K562 (cell line): ENCODE data around the gene TMEM129. TPM values are rescaled to one million over a fixed set of nuclear protein-coding genes. Genes with fewer than 3 reads are reported as not detected.

ENCODE experiments used
- ATAC-seq: fragments of 200-7000 bp; cut with Tn5 transposase; 3 replicates; pipeline ENCODE4 v1.9.1; 2020; ENCODE audit warnings: moderate library complexity
- BruUV-seq: library from RNA; stranded (reverse); fragments of 400-500 nt; replicated peaks from 2 replicates; lab custom pipeline; 2021; lab: Mats Ljungman, UMichigan
- CTCF ChIA-PET: fragments of 300-600 bp; formaldehyde crosslinking; extraction: SDS; loops from one replicate; lab custom pipeline; 2021; ENCODE audit warnings: low intra/inter-chr PET ratio; lab: Yijun Ruan, JAX
- POLR2A ChIA-PET: fragments of 300-600, 350-650 bp; sonication (Branson Sonifier 250); formaldehyde crosslinking; extraction: SDS; loops from one replicate; lab custom pipeline; 2021; ENCODE audit warnings: antibody characterized with exemption, inconsistent platforms; lab: Yijun Ruan, JAX
- DNase-seq, 4 experiments: peaks; one replicate each; pipeline versions ENCODE4 v3.0.0 to v3.0.0-alpha.2; 2011 to 2018; ENCODE audit warnings: low spot score in 3 of 4, mixed read lengths in 3 of 4; ENCODE audit errors: extremely low read depth in 1 of 4
- FAIRE-seq: peaks from 2 replicates; lab custom pipeline; 2011; peaks lifted over from hg19 to GRCh38; lab: Jason Lieb, UNC
- H2AFZ ChIP-seq: 2 replicates; pipeline ENCODE4 v1.6.0; 2011; ENCODE audit warnings: low read depth, low read length, control low read depth, inconsistent platforms
- H3K27ac ChIP-seq: fragments of 200-600 bp; 3 replicates; pipeline ENCODE4 v1.8.0; 2011; ENCODE audit warnings: low read depth, mild to moderate bottlenecking, control low read depth, inconsistent platforms, low read length, moderate library complexity, mixed read lengths; ENCODE audit errors: extremely low read depth
- H3K27me3 ChIP-seq, 2 experiments: fragments of 300-600 bp in 1 of 2; 2 replicates in 1 of 2; 3 replicates in 1 of 2; pipeline versions ENCODE4 v1.6.0 to v1.8.0; 2011; ENCODE audit warnings: inconsistent platforms in 2 of 2, low read length in 2 of 2, mild to moderate bottlenecking in 1 of 2, mixed read lengths in 1 of 2, moderate library complexity in 1 of 2; ENCODE audit not compliant: control insufficient read depth in 2 of 2, insufficient read depth in 2 of 2
- H3K36me3 ChIP-seq: fragments of 300-600 bp; 3 replicates; pipeline ENCODE4 v1.8.0; 2011; ENCODE audit warnings: mild to moderate bottlenecking, low read length, inconsistent platforms; ENCODE audit not compliant: control insufficient read depth, insufficient read depth
- H3K4me1 ChIP-seq, 2 experiments: fragments of 200-600 bp in 1 of 2; replicated peaks in 1 of 2; 2 replicates in 1 of 2; 3 replicates in 1 of 2; pipeline versions ENCODE4 v1.5.1 to v1.8.0; 2011; ENCODE audit warnings: inconsistent platforms in 2 of 2, low read length in 2 of 2, mild to moderate bottlenecking in 1 of 2, mixed read lengths in 1 of 2, moderate library complexity in 1 of 2; ENCODE audit not compliant: control insufficient read depth in 2 of 2, insufficient read depth in 2 of 2
- H3K4me2 ChIP-seq: 2 replicates; pipeline ENCODE4 v1.6.1; 2011; ENCODE audit warnings: low read length, control low read depth, inconsistent platforms, mixed read lengths; ENCODE audit not compliant: insufficient read depth
- H3K4me3 ChIP-seq: fragments of 200-600 bp; sonication (generic), shearing (Covaris generic); 2 replicates; pipeline ENCODE4 v1.5.1; 2016; ENCODE audit warnings: control low read depth, inconsistent platforms
- H3K79me2 ChIP-seq: fragments of 200-600 bp; 3 replicates; pipeline ENCODE4 v1.8.0; 2011; ENCODE audit warnings: low read length, inconsistent platforms; ENCODE audit not compliant: control insufficient read depth, insufficient read depth
- H3K9ac ChIP-seq, 2 experiments: 2 replicates each; pipeline versions ENCODE4 v1.6.0 to v1.6.1; 2011; ENCODE audit warnings: low read depth in 2 of 2, low read length in 2 of 2, control low read depth in 1 of 2, inconsistent platforms in 1 of 2, mild to moderate bottlenecking in 1 of 2, mixed read lengths in 1 of 2; ENCODE audit not compliant: insufficient read depth in 1 of 2
- H3K9me1 ChIP-seq: one replicate; pipeline ENCODE4 v1.6.0; 2011; ENCODE audit warnings: inconsistent platforms, mild to moderate bottlenecking, low read length, moderate library complexity; ENCODE audit not compliant: control insufficient read depth, insufficient read depth
- H3K9me3 ChIP-seq: replicated peaks from 2 replicates; pipeline ENCODE4 v1.5.1; 2011; ENCODE audit warnings: low read depth, low read length, inconsistent platforms; ENCODE audit not compliant: control insufficient read depth, insufficient read depth
- H4K20me1 ChIP-seq: replicated peaks from 2 replicates; pipeline ENCODE4 v1.6.1; 2011; ENCODE audit warnings: low read length, inconsistent platforms, mixed read lengths; ENCODE audit not compliant: control insufficient read depth, insufficient read depth
- PREB ChIP-seq: sonication (generic); formaldehyde crosslinking; IDR thresholded peaks from 2 replicates; pipeline ENCODE4 v1.8.1; 2023; ENCODE audit warnings: mild to moderate bottlenecking, missing genetic modification reagents
- TFAP4 ChIP-seq: sonication (generic); formaldehyde crosslinking; IDR thresholded peaks from 2 replicates; pipeline ENCODE4 v1.8.0; 2022; ENCODE audit warnings: missing genetic modification reagents, mild to moderate bottlenecking, moderate library complexity, borderline replicate concordance
- WGBS: fragments of 100-300 bp; shearing (Covaris generic); methylation state at CpG from one replicate; pipeline ENCODE4 v1.1.6; 2016; ENCODE audit warnings: low coverage, mixed read lengths; ENCODE audit not compliant: insufficient coverage; ENCODE audit errors: missing lambda C conversion rate; 5-methylcytosine and 5-hydroxymethylcytosine counted together
- in situ Hi-C: fragments of 300-500 bp; cut with MboI; formaldehyde crosslinking; loops from 4 replicates; pipeline ENCODE4 v1.15.0; 2018; ENCODE audit warnings: inconsistent platforms, mixed read lengths
- intact Hi-C: fragments of 100-400 bp; cut with micrococcal nuclease; formaldehyde crosslinking; loops from 2 replicates; pipeline ENCODE4 v1.14.2; 2022
- polyA plus RNA-seq, 8 experiments: library from polyadenylated mRNA; depleted of rRNA in 4 of 8; stranded (reverse) in 5 of 8; unstranded in 3 of 8; fragments of >200 nt; fragmentation: Nextera tagmentation in 2 of 8; fragmentation: Illumina TruSeq in 1 of 8; extraction: Ambion mirVana in 2 of 8; extraction: Trizol in 1 of 8; gene quantifications; 2 replicates each; pipeline versions ENCODE4 v1.2.1 to v1.2.3, GENCODE V29; 2011 to 2014; ENCODE audit warnings: inconsistent platforms in 1 of 8, missing spikeins in 1 of 8
- total RNA-seq, 7 experiments: library from RNA; depleted of rRNA in 6 of 7; stranded (reverse); fragments of >200 nt in 6 of 7; fragmentation: Illumina TruSeq in 2 of 7; extraction: Trizol in 2 of 7; gene quantifications; 2 replicates each; pipeline versions ENCODE4 v1.2.1 to v1.2.3, GENCODE V29; 2011 to 2021; ENCODE audit warnings: low replicate concordance in 1 of 7

Gene TMEM129
- total and polyA plus RNA-seq, 9 of the 15 experiments (the other 6 are each of a cell fraction or from before 2014, with no cell fraction given) = 0.34 to 47.2 (median 18.8) TPM

- intact Hi-C loops = no loop called here
- BruUV-seq = no TSS peak
- Histone ChIP-seq H2AFZ (0 out of 2 replicates have a peak overlapping the region, but pooled peaks have one; percentile 4), H3K4me3 (no peak overlapping the region), H3K27ac (no peak overlapping the region), H3K9ac (peak overlapping the region in 1 of 2 experiments; percentile 52; a peak in 1 of 4 replicates), H3K27me3 (no peaks in the 10 kb centered on the region), H3K36me3 (no peaks in the 10 kb centered on the region), H4K20me1 (no peaks in the 10 kb centered on the region), H3K4me1 (peaks cover under 1 to 94% of the 10 kb centered on the region in 2 experiments; a peak in 4 of 5 replicates), H3K79me2 (no peaks in the 10 kb centered on the region), H3K9me3 (no peaks in the 10 kb centered on the region), H3K4me2 (no peak overlapping the region), H3K9me1 (no peaks in the 10 kb centered on the region)
- FAIRE-seq = no peak
- no peak for ATAC-seq
- CTCF ChIA-PET = no interaction called here
- TF ChIP-seq TFAP4 (CRISPR knock-in tag) (peak; percentile 49; the same call in 1 of the 2 replicates), PREB (CRISPR knock-in tag) (no peak)
- in situ Hi-C loops = no loop called here
- POLR2A ChIA-PET = interaction anchor here (0.8 to 1.1 kb wide), 2 partner anchors 19 to 49 kb away, joined by 3 read pairs; no protein-coding TSS in a partner anchor
- 41% methylated on average over 14 of the region's 19 CpGs for WGBS
- DNase-seq = no peak
Observed at GRCh38 chr4:1759170-1759817, 38.2 kb upstream of the TMEM129 start.
